A673 (cell line): Measurements from ENCODE around the gene SFR1. TPM values are rescaled to one million over a fixed set of nuclear protein-coding genes. Genes with fewer than 3 reads are reported as not detected.

Source experiments
- BruUV-seq: library from RNA; stranded (reverse); fragments of 400-500 nt; replicated peaks from 2 replicates; lab custom pipeline; 2021; lab: Mats Ljungman, UMichigan
- CTCF ChIA-PET: fragments of 300-600 bp; sonication (Branson Sonifier 250); formaldehyde crosslinking; loops from one replicate; lab custom pipeline; 2022; ENCODE audit warnings: antibody characterized with exemption; lab: Charles Lee
- POLR2A ChIA-PET: fragments of 300-600 bp; sonication (Branson Sonifier 250); formaldehyde crosslinking; loops from one replicate; lab custom pipeline; 2022; ENCODE audit warnings: antibody characterized with exemption; ENCODE audit not compliant: low non-redundant PET; lab: Charles Lee
- DNase-seq: peaks from one replicate; pipeline ENCODE4 v3.0.0-alpha.2; 2015; ENCODE audit warnings: low spot score
- H3K27ac ChIP-seq: fragments of 200-600 bp; sonication (generic); 2 replicates; pipeline ENCODE4 v1.5.1; 2016; ENCODE audit warnings: mixed run types, low read depth, mild to moderate bottlenecking, mixed read lengths, antibody characterized with exemption, low read length; ENCODE audit not compliant: poor library complexity, severe bottlenecking
- H3K27me3 ChIP-seq: fragments of 200-600 bp; sonication (generic); replicated peaks from 2 replicates; pipeline ENCODE4 v1.6.1; 2017; ENCODE audit warnings: mixed run types, low read depth, mild to moderate bottlenecking, mixed read lengths, antibody characterized with exemption, low read length; ENCODE audit not compliant: insufficient read depth, poor library complexity
- H3K36me3 ChIP-seq: fragments of 200-600 bp; sonication (generic); 2 replicates; pipeline ENCODE4 v1.6.1; 2016; ENCODE audit warnings: mixed run types, mild to moderate bottlenecking, mixed read lengths, antibody characterized with exemption, low read length; ENCODE audit not compliant: insufficient read depth, poor library complexity, severe bottlenecking
- H3K4me1 ChIP-seq: fragments of 200-600 bp; sonication (generic); 2 replicates; pipeline ENCODE4 v1.6.1; 2017; ENCODE audit warnings: mixed run types, mild to moderate bottlenecking, mixed read lengths, antibody characterized with exemption, low read length; ENCODE audit not compliant: insufficient read depth, poor library complexity, severe bottlenecking
- H3K4me3 ChIP-seq: fragments of 200-600 bp; sonication (generic); 2 replicates; pipeline ENCODE4 v1.5.1; 2016; ENCODE audit warnings: low read depth, mixed run types, mild to moderate bottlenecking, mixed read lengths, low read length; ENCODE audit not compliant: poor library complexity, severe bottlenecking
- H3K9me3 ChIP-seq: fragments of 200-600 bp; sonication (generic); 2 replicates; pipeline ENCODE4 v1.6.1; 2016; ENCODE audit warnings: mixed run types, low read depth, mild to moderate bottlenecking, mixed read lengths, antibody characterized with exemption, low read length; ENCODE audit not compliant: poor library complexity, severe bottlenecking
- EZH2 ChIP-seq: fragments of 200-600 bp; sonication (generic); IDR thresholded peaks from 2 replicates; pipeline ENCODE4 v1.6.1; 2017; ENCODE audit warnings: borderline replicate concordance, low read depth, mild to moderate bottlenecking, mixed read lengths, antibody characterized with exemption, low read length; ENCODE audit not compliant: poor library complexity, severe bottlenecking
- intact Hi-C: fragments of 100-400 bp; cut with micrococcal nuclease; formaldehyde crosslinking; loops from one replicate; pipeline ENCODE4 v1.10.0; 2022; ENCODE audit not compliant: unreplicated experiment
- total RNA-seq: library from RNA; stranded (reverse); gene quantifications from 2 replicates; pipeline ENCODE4 v1.2.3, GENCODE V29; 2021
- TF ChIP-seq, protein P1 (sequence below): fragments of 300-800, 200-600 bp; sonication (generic); conservative IDR thresholded peaks from 2 replicates; pipeline ENCODE4 v1.5.1; 2017; ENCODE audit warnings: low read depth, mild to moderate bottlenecking, antibody characterized with exemption, low read length, moderate library complexity, mixed read lengths

Gene SFR1
- total RNA-seq, 1 experiment from 2014 or later = 12.6 TPM

DNA sequence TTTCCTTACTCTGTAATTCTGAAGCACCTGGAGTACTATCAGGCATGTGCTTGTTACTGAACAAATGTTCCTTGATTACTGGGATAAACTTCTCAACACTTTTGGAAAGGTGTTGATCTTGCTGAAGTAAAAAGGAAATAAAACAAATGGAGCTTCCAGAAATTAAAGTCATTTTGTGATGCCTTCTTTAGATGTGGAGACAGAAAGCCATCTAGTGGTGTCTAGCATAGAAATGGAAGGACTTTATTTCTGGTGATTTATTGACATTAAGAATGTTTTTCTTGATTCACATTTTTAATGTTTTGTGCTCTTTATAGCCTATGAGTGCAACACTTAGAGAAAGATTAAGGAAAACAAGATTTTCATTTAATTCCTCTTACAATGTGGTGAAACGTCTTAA is 1.4 kb downstream of the SFR1 start:
- ChIA-PET CTCF (interaction anchor here (1.3 kb wide), 1 partner anchor 235 kb away, joined by 6 read pairs; no protein-coding TSS in a partner anchor), POLR2A (no interaction called here)
- Histone ChIP-seq H3K4me1 (peaks cover 23% of the 10 kb centered on the region), H3K4me3 (peak overlapping the region; percentile 67), H3K36me3 (no peaks in the 10 kb centered on the region), H3K27me3 (no peaks in the 10 kb centered on the region), H3K9me3 (no peaks in the 10 kb centered on the region), H3K27ac (no peak overlapping the region)
- TF ChIP-seq, protein P1, sequence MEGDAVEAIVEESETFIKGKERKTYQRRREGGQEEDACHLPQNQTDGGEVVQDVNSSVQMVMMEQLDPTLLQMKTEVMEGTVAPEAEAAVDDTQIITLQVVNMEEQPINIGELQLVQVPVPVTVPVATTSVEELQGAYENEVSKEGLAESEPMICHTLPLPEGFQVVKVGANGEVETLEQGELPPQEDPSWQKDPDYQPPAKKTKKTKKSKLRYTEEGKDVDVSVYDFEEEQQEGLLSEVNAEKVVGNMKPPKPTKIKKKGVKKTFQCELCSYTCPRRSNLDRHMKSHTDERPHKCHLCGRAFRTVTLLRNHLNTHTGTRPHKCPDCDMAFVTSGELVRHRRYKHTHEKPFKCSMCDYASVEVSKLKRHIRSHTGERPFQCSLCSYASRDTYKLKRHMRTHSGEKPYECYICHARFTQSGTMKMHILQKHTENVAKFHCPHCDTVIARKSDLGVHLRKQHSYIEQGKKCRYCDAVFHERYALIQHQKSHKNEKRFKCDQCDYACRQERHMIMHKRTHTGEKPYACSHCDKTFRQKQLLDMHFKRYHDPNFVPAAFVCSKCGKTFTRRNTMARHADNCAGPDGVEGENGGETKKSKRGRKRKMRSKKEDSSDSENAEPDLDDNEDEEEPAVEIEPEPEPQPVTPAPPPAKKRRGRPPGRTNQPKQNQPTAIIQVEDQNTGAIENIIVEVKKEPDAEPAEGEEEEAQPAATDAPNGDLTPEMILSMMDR = peak; percentile 45; the same call in 1 of the 2 replicates
- TF ChIP-seq EZH2 = no peak
- intact Hi-C loops = loop anchor here (1.0 to 5.0 kb wide), 2 partner anchors 235 to 459 kb away; no protein-coding TSS in a partner anchor
- peak; percentile 36 for DNase-seq
- BruUV-seq = no TSS peak

DNA sequence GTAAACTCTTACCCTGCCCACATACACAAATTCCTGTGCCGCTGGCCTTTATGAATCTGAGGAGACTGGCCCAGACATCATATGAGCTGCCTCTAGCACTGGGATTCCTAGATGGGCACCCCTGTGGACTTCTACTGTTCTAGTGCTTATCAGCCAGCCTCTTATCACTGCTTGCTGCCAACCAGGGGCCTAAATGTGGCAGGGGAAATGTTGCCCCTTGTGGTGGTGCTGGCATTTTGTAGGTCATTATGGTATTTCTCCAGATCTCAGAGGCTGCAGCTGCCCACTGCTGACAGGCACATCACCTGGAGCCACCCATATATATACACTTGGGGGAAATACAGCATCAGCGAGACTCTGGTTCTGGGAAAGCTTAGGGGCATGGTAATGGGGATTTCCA is 5.4 kb downstream of the SFR1 start:
- no peaks in the 10 kb centered on the region for H3K36me3 ChIP-seq
- POLR2A ChIA-PET = no interaction called here
- peak; percentile 18 for DNase-seq

DNA sequence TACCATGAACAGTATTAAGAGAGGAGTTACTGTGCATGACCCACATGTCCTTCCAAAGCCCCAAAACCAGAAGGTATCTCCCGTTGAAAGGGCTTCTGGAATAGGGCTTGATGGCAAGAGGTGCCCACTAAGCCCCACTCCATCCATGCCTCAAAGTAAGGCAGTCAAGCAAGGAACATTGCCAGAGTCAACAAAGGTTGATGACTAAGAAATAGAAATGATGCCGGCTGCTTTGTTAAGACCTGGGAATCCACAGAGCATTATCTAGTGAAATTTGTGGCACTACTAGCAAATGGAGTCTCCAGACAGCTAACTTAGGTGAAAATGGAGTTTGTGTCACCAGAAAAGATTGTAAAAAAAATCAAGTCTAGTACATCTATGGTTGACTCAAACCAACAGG is 6.2 kb downstream of the SFR1 start:
- H3K36me3 ChIP-seq = no peaks in the 10 kb centered on the region
- TF ChIP-seq EZH2 = no peak
- TF ChIP-seq, protein P1 = no peak
- no peak overlapping the region for H3K4me3 ChIP-seq
- ChIA-PET POLR2A (no interaction called here), CTCF (no interaction called here)
- no peak overlapping the region for H3K27ac ChIP-seq
- H3K27me3 ChIP-seq = peaks cover 3% of the 10 kb centered on the region
- intact Hi-C loops = no loop called here
- DNase-seq = no peak
- H3K4me1 ChIP-seq = peaks cover 8% of the 10 kb centered on the region
- H3K9me3 ChIP-seq = no peaks in the 10 kb centered on the region
- BruUV-seq = no TSS peak

More for the DNA sequence above, 5.4 kb downstream of the SFR1 start:
- Histone ChIP-seq H3K9me3 (no peaks in the 10 kb centered on the region), H3K27ac (no peak overlapping the region), H3K4me1 (peaks cover 15% of the 10 kb centered on the region), H3K27me3 (no peaks in the 10 kb centered on the region), H3K4me3 (no peak overlapping the region)
- intact Hi-C loops = no loop called here
- CTCF ChIA-PET = interaction anchor here (0.7 kb wide), 1 partner anchor 148 kb away, joined by 3 read pairs; no protein-coding TSS in a partner anchor
- BruUV-seq = no TSS peak
- TF ChIP-seq EZH2 = no peak
- TF ChIP-seq, protein P1 = peak; percentile 50
